Measurements from ENCODE around the gene GIMAP6. TPM values are rescaled to one million over a fixed set of nuclear protein-coding genes. Genes with fewer than 3 reads are reported as not detected.

The GIMAP6 gene
- total RNA-seq, 1 donor from 2014 or later, result 21.4 TPM

DNA sequence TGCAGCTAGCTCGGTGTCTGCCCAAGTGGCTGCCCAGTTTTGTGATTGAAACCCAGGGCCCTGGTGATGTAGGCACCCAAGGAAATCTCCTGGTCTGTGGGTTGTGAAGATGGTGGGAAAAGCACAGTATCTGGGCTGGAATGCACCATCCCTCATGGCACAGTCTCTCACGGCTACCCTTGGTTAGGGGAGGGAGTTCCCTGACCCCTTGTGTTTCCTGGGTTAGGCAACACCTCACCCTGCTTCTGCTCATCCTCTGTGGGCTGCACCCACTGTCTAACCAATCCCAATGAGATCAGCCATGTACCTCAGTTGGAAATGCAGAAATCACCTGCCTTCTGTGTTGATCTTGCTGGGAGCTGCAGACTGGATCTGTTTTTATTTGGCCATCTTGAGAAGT is 37.4 kb downstream of the GIMAP6 start:
- H3K4me1 ChIP-seq, result no peaks in the 10 kb centered on the region
- DNase-seq (ENCODE audit: extremely low spot score in 2 of 2), result no peak
- no peaks in the 10 kb centered on the region for H3K36me3 ChIP-seq
- intact Hi-C loops (cut with DNase I), result no loop called here
- no peak overlapping the region for H3K4me3 ChIP-seq
- TF ChIP-seq POLR2AphosphoS5 (IDR thresholded peaks at IDR 0.05; ENCODE audit: insufficient read depth in 1 of 2, low read depth in 1 of 2) (no peak), POLR2A (IDR thresholded peaks at IDR 0.05) (no peak)
- TF ChIP-seq, protein P1, sequence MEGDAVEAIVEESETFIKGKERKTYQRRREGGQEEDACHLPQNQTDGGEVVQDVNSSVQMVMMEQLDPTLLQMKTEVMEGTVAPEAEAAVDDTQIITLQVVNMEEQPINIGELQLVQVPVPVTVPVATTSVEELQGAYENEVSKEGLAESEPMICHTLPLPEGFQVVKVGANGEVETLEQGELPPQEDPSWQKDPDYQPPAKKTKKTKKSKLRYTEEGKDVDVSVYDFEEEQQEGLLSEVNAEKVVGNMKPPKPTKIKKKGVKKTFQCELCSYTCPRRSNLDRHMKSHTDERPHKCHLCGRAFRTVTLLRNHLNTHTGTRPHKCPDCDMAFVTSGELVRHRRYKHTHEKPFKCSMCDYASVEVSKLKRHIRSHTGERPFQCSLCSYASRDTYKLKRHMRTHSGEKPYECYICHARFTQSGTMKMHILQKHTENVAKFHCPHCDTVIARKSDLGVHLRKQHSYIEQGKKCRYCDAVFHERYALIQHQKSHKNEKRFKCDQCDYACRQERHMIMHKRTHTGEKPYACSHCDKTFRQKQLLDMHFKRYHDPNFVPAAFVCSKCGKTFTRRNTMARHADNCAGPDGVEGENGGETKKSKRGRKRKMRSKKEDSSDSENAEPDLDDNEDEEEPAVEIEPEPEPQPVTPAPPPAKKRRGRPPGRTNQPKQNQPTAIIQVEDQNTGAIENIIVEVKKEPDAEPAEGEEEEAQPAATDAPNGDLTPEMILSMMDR (IDR thresholded peaks at IDR 0.05), result no peak
- no peaks in the 10 kb centered on the region for H3K27me3 ChIP-seq
- H3K9me3 ChIP-seq, result no peaks in the 10 kb centered on the region
- no peak overlapping the region for H3K27ac ChIP-seq

GRCh38 chr7:150587551-150587950 is 44.6 kb downstream of the GIMAP6 start:
- Histone ChIP-seq H3K36me3 (no peaks in the 10 kb centered on the region), H3K27ac (peak overlapping the region; percentile 63), H3K9me3 (no peaks in the 10 kb centered on the region), H3K4me3 (no peak overlapping the region), H3K27me3 (no peaks in the 10 kb centered on the region), H3K4me1 (no peaks in the 10 kb centered on the region)
- TF ChIP-seq, protein P1 (IDR thresholded peaks at IDR 0.05), result no peak
- TF ChIP-seq POLR2A (IDR thresholded peaks at IDR 0.05) (no peak), POLR2AphosphoS5 (IDR thresholded peaks at IDR 0.05; ENCODE audit: insufficient read depth in 1 of 2, low read depth in 1 of 2) (no peak)
- intact Hi-C loops (cut with DNase I), result no loop called here
- DNase-seq (ENCODE audit: extremely low spot score in 2 of 2), result no peak

GRCh38 chr7:150586785-150587152 is 45.4 kb downstream of the GIMAP6 start:
- H3K36me3 ChIP-seq, result no peaks in the 10 kb centered on the region
- H3K4me1 ChIP-seq, result no peaks in the 10 kb centered on the region
- peak in 1 of 2 donors; percentile 81 for TF ChIP-seq POLR2AphosphoS5 (IDR thresholded peaks at IDR 0.05; ENCODE audit: insufficient read depth in 1 of 2, low read depth in 1 of 2)
- TF ChIP-seq, protein P1 (IDR thresholded peaks at IDR 0.05), result no peak
- TF ChIP-seq POLR2A (IDR thresholded peaks at IDR 0.05), result no peak
- H3K4me3 ChIP-seq, result no peak overlapping the region
- no peak for DNase-seq (ENCODE audit: extremely low spot score in 2 of 2)
- no peaks in the 10 kb centered on the region for H3K27me3 ChIP-seq
- intact Hi-C loops (cut with DNase I), result no loop called here
- no peaks in the 10 kb centered on the region for H3K9me3 ChIP-seq
- peak overlapping the region; percentile 63 for H3K27ac ChIP-seq

GRCh38 chr7:150586068-150586784 is 46.0 kb downstream of the GIMAP6 start:
- H3K36me3 ChIP-seq, result no peaks in the 10 kb centered on the region
- no peak overlapping the region for H3K4me3 ChIP-seq
- no peaks in the 10 kb centered on the region for H3K4me1 ChIP-seq
- no peaks in the 10 kb centered on the region for H3K9me3 ChIP-seq
- no peak for DNase-seq (ENCODE audit: extremely low spot score in 2 of 2)
- intact Hi-C loops (cut with DNase I), result no loop called here
- no peak overlapping the region for H3K27ac ChIP-seq
- no peaks in the 10 kb centered on the region for H3K27me3 ChIP-seq
- TF ChIP-seq POLR2AphosphoS5 (IDR thresholded peaks at IDR 0.05; ENCODE audit: insufficient read depth in 1 of 2, low read depth in 1 of 2) (no peak), POLR2A (IDR thresholded peaks at IDR 0.05) (no peak)
- TF ChIP-seq, protein P1 (IDR thresholded peaks at IDR 0.05), result no peak

DNA sequence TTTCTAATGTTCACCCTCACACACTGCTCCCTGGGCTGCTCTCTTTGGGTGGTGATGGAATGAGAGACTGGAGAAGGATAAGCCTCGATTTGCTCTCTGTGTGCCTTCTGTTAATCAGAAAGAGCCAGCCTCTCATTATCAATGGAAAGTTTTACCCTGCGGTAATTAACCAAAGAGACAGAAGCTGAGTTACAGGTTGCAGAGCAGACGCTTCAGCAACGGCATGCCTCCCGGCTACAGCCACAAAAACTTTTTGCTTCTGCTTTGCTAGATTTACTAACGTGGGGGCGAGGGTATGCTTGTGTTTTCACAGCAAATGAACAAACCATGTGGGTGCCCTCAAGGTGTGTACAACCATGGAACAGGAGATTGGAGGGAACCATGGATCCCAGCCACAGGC is 47.0 kb downstream of the GIMAP6 start:
- H3K9me3 ChIP-seq, result no peaks in the 10 kb centered on the region

More for the DNA sequence above, 47.0 kb downstream of the GIMAP6 start:
- intact Hi-C loops (cut with DNase I), result no loop called here
- H3K4me3 ChIP-seq, result no peak overlapping the region
- H3K36me3 ChIP-seq, result no peaks in the 10 kb centered on the region
- H3K27ac ChIP-seq, result no peak overlapping the region
- no peaks in the 10 kb centered on the region for H3K27me3 ChIP-seq
- no peak for DNase-seq (ENCODE audit: extremely low spot score in 2 of 2)
- TF ChIP-seq, protein P1 (IDR thresholded peaks at IDR 0.05), result no peak
- TF ChIP-seq POLR2AphosphoS5 (IDR thresholded peaks at IDR 0.05; ENCODE audit: insufficient read depth in 1 of 2, low read depth in 1 of 2) (no peak), POLR2A (IDR thresholded peaks at IDR 0.05) (no peak)
- H3K4me1 ChIP-seq, result no peaks in the 10 kb centered on the region

All from vagina (tissue), 2 donors.